Natural killer cell treated with Interleukin-12 subunit alpha and Interleukin-12 subunit beta and Interleukin-15 and Interleukin-18, amount 100 ng/mL, for 72 hours (primary cell): Measurements from ENCODE around the gene CBR3. TPM values are rescaled to one million over a fixed set of nuclear protein-coding genes. Genes with fewer than 3 reads are reported as not detected.

Experiments
- ATAC-seq, 2 donors: fragments of 150-1000 bp; cut with Tn5 transposase in 1 of 2; sonication (Bioruptor Pico), chemical (Tn5 transposase) in 1 of 2; 2 replicates each; pipeline ENCODE4 v1.10.0; 2021
- DNase-seq: peaks from one replicate; pipeline ENCODE4 v3.0.0; 2022; ENCODE audit warnings: low spot score
- H3K27ac Mint-ChIP-seq, 2 donors: 1 replicate in 1 of 2; 2 replicates in 1 of 2; pipeline ENCODE4 v1.8.0; 2022; ENCODE audit warnings: mixed read lengths in 2 of 2, mild to moderate bottlenecking in 1 of 2, moderate library complexity in 1 of 2
- H3K27me3 Mint-ChIP-seq, 2 donors: 1 replicate in 1 of 2; 2 replicates in 1 of 2; pipeline ENCODE4 v1.8.0; 2022; ENCODE audit warnings: mixed read lengths in 2 of 2
- H3K36me3 Mint-ChIP-seq: one replicate; pipeline ENCODE4 v1.8.0; 2022; ENCODE audit warnings: mixed read lengths
- H3K4me1 Mint-ChIP-seq, 2 donors: 1 replicate in 1 of 2; 2 replicates in 1 of 2; pipeline ENCODE4 v1.8.0; 2022; ENCODE audit warnings: low read depth in 2 of 2, mixed read lengths in 2 of 2, mild to moderate bottlenecking in 1 of 2
- H3K4me3 Mint-ChIP-seq: one replicate; pipeline ENCODE4 v1.8.0; 2022; ENCODE audit warnings: mixed read lengths
- H3K9me3 Mint-ChIP-seq: 2 replicates; pipeline ENCODE4 v1.8.0; 2022; ENCODE audit warnings: mixed read lengths
- total RNA-seq, 2 donors: library from RNA; stranded (reverse); gene quantifications; one replicate each; pipeline ENCODE4 v1.2.3, GENCODE V29; 2022

The CBR3 gene
- total RNA-seq, 2 donors from 2014 or later: 4.5 to 6.5 TPM

GRCh38 chr21:36149788-36150711 is 15.2 kb downstream of the CBR3 start:
- peak in 1 of 2 donors; percentile 58 for ATAC-seq
- H3K4me3 Mint-ChIP-seq: no peak overlapping the region
- peaks cover 7% of the 10 kb centered on the region in 2 donors for H3K4me1 Mint-ChIP-seq

GRCh38 chr21:36155603-36156338 is 20.9 kb downstream of the CBR3 start:
- Mint-ChIP-seq H3K36me3 (no peaks in the 10 kb centered on the region), H3K4me1 (peaks cover 10 to 15% of the 10 kb centered on the region in 2 donors), H3K4me3 (peak overlapping the region; percentile 78), H3K9me3 (no peaks in the 10 kb centered on the region), H3K27ac (no peak overlapping the region), H3K27me3 (no peaks in the 10 kb centered on the region)
- DNase-seq: no peak
- ATAC-seq: no peak

More at GRCh38 chr21:36149788-36150711, 15.2 kb downstream of the CBR3 start:
- Mint-ChIP-seq H3K27me3 (no peaks in the 10 kb centered on the region), H3K9me3 (no peaks in the 10 kb centered on the region), H3K36me3 (no peaks in the 10 kb centered on the region), H3K27ac (peak overlapping the region; percentile 22 to 73)
- no peak for DNase-seq

DNA sequence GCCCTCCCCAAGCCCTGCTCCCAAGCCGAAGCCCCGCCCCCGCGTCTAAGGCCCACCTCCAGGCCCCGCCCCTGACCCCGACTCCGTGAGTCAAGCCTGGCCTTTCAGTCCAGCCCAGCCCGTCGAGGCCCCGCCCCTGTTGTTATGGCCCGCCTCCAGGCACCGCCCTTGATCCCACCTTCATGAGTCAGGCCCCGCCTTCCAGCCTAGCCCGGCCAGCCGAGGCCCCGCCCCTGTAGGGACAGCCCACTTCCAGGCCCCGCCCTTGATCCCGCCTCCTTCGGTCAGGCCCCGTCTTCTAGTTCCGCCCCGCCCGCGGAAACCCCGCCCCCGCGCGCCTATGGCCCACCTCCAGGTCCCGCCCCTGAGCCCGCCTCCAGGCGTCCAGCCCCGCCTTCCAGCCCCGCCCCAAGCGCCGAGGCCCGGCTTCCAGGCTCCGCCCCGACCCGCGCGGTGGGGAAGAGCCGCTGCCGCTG is 21.5 kb downstream of the CBR3 start:
- H3K27ac Mint-ChIP-seq: no peak overlapping the region
- H3K9me3 Mint-ChIP-seq: no peaks in the 10 kb centered on the region
- H3K4me1 Mint-ChIP-seq: peaks cover 10 to 16% of the 10 kb centered on the region in 2 donors
- peak overlapping the region; percentile 78 for H3K4me3 Mint-ChIP-seq
- ATAC-seq (peak; percentile 96 to 97), DNase-seq (peak; percentile 99)
- no peaks in the 10 kb centered on the region for H3K36me3 Mint-ChIP-seq
- H3K27me3 Mint-ChIP-seq: no peaks in the 10 kb centered on the region

DNA sequence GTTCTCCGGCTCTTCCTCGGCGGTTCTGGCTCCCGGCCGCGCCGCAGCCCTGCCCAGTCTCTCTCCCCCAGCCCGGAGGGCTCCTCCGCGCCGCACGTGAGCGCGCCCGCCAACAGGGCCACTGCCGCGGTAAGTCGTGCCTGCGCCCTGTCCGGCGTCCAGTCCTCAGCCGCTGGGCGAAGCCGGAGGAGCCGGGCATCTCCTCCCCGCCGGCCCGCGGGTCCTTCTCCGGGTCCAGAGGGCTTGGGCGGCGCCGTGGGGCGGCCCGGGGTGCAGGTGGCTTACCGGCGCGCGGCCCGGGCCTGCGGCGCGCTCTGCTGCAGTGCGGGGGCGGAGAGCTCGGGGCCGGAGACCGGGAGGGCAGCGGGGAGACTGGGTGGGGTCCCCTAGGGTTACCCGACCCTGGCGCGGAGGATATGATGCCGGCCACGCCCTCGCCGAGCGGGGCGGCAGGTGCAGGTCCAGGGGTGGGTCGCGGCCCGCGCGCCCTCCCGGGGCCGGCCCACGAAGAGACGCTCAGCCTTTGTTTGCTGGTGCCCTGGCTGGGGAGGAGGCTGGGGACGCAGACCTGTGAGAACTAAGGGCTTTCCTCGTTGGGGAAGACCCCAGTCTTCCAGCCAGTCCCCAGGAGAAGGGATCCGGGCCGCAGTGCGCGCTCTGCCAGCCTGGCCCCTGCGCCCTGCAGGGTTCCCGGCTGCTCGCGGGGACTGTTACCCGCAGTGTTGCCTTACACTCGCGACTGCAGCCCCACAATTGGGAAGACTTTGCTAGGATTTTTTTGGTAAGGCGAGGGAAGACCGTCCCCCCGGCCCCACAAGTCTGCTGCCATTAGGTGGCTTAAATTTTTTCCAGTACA is 22.2 kb downstream of the CBR3 start, which contains the start of gene DOP1B:
DOP1B (plus strand) TSS at position 10 of the 856 bp plus-strand sequence. CDS start 7,910 bp downstream, outside the sequence.
- Mint-ChIP-seq H3K9me3 (no peaks in the 10 kb centered on the region), H3K4me1 (peaks cover 10 to 16% of the 10 kb centered on the region in 2 donors), H3K4me3 (peak within 1 kb of the TSS; percentile 78), H3K27ac (no peak within 1 kb of the TSS), H3K27me3 (no peaks in the 10 kb centered on the region), H3K36me3 (no peaks in the 10 kb centered on the region)
- ATAC-seq: peak; percentile 0 to 4
- DNase-seq: peak; percentile 72

GRCh38 chr21:36159356-36159921 is 24.6 kb downstream of the CBR3 start:
- no peak overlapping the region for H3K27ac Mint-ChIP-seq
- ATAC-seq: no peak
- H3K27me3 Mint-ChIP-seq: no peaks in the 10 kb centered on the region
- DNase-seq: no peak
- peaks cover 10 to 25% of the 10 kb centered on the region in 2 donors for H3K4me1 Mint-ChIP-seq
- H3K9me3 Mint-ChIP-seq: no peaks in the 10 kb centered on the region
- H3K4me3 Mint-ChIP-seq: peak overlapping the region; percentile 14
- no peaks in the 10 kb centered on the region for H3K36me3 Mint-ChIP-seq

- Mint-ChIP-seq H3K27me3 (no peaks in the 10 kb centered on the region), H3K36me3 (no peaks in the 10 kb centered on the region), H3K27ac (no peak overlapping the region), H3K9me3 (no peaks in the 10 kb centered on the region), H3K4me3 (no peak overlapping the region), H3K4me1 (peaks cover 10 to 23% of the 10 kb centered on the region in 2 donors)
- ATAC-seq (no peak), DNase-seq (no peak)
Measured at GRCh38 chr21:36160850-36161178, 25.9 kb downstream of the CBR3 start.

DNA sequence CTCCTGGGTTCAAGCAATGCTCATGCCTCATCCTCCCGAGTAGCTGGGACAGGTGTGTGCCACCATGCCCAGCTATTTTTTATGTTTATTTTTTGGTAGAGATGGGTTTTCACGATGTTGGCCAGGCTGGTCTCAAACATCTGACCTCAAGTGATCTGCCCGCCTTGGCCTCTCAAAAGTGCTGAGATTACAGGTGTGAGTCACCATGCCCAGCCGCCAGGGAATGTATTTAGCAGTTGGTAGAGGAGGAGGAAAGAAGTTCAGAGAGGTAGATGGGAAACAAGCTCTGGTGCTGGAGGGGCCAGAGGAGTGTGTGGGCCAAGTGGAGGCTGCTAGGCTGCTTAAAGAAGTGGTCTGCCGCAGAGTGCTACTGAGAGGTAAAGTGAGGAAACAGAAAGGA is 27.8 kb downstream of the CBR3 start:
- ATAC-seq: no peak
- no peak for DNase-seq
- Mint-ChIP-seq H3K27ac (no peak overlapping the region), H3K4me1 (peaks cover 10 to 25% of the 10 kb centered on the region in 2 donors), H3K36me3 (no peaks in the 10 kb centered on the region), H3K4me3 (no peak overlapping the region), H3K27me3 (no peaks in the 10 kb centered on the region), H3K9me3 (no peaks in the 10 kb centered on the region)

DNA sequence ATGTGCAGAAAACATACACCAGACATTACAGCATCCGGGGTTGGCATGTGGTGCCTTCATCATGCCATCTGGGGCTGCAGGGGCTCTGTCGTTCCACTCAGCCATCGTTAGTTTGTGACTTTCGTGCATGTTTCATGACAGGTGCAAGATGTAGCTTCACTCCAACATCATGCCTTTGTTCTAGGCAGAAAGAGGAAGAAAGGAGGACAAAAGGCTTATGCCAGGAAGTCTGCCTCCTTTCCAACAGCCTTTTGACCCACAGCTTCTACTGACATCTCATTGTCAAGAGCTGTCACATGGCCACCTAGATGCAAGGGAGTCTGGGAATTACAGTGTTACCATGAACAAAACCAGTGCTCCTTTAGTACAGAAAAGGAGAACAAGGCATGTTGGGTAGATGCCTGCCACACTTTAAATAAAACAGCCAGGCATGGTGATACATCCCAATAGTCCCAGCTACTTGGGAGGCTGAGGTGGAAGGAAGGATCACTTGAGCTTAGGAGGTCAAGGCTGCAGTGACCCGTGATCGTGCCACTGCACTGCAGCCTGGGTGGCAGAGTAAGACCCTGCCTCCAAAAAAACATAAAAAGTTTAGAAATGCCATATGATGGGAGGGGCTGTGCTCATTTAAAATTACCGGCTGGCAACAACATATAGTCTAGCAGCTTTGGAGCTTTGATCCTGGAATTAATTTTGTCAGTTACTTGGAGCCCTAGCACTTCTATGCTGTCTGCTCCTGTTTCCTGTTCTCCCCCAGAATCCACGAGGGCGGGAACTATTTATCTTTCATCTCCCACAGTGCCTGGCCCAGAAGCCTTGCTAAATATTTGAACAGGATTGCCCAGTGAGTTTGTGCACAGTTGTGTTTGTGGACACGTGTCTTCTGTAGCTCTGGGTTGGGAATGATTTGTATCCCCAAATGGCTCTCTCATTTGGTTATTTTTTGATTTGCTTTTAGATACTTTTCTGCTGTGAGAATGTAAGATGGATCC is 29.2 kb downstream of the CBR3 start:
- H3K36me3 Mint-ChIP-seq: no peaks in the 10 kb centered on the region
- H3K27ac Mint-ChIP-seq: no peak overlapping the region
- no peaks in the 10 kb centered on the region for H3K9me3 Mint-ChIP-seq
- DNase-seq (no peak), ATAC-seq (no peak)
- H3K4me1 Mint-ChIP-seq: peaks cover 6 to 18% of the 10 kb centered on the region in 2 donors
- no peak overlapping the region for H3K4me3 Mint-ChIP-seq
- H3K27me3 Mint-ChIP-seq: no peaks in the 10 kb centered on the region

DNA sequence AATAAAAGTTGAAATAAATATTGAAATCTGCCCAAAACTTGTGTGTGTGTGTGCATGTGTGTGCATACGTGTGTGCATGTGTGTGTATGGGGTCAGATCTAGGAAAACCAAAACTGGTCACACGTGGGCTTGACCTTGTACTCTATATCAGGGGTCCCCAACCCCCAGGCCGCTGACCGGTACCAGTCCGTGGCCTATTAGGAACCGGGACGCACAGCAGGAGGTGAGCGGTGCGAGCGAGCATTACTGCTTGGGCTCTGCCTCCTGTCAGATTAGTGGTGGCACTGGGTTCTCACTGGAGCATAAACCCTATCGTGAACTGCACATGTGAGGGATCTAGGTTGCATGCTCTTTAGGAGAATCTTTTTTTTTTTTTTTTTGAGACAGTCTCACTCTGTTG is 30.5 kb downstream of the CBR3 start:
- H3K27me3 Mint-ChIP-seq: no peaks in the 10 kb centered on the region
- no peaks in the 10 kb centered on the region for H3K9me3 Mint-ChIP-seq
- no peak overlapping the region for H3K27ac Mint-ChIP-seq
- H3K4me1 Mint-ChIP-seq: peaks cover 0 to 19% of the 10 kb centered on the region in 2 donors
- ATAC-seq: no peak
- H3K36me3 Mint-ChIP-seq: no peaks in the 10 kb centered on the region
- DNase-seq: no peak
- no peak overlapping the region for H3K4me3 Mint-ChIP-seq

GRCh38 chr21:36166705-36167104 is 31.8 kb downstream of the CBR3 start:
- H3K9me3 Mint-ChIP-seq: no peaks in the 10 kb centered on the region
- peaks cover 3 to 19% of the 10 kb centered on the region in 2 donors for H3K4me1 Mint-ChIP-seq
- no peaks in the 10 kb centered on the region for H3K36me3 Mint-ChIP-seq
- H3K4me3 Mint-ChIP-seq: no peak overlapping the region
- DNase-seq (no peak), ATAC-seq (no peak)
- H3K27ac Mint-ChIP-seq: no peak overlapping the region
- H3K27me3 Mint-ChIP-seq: no peaks in the 10 kb centered on the region

- no peaks in the 10 kb centered on the region for H3K9me3 Mint-ChIP-seq
- DNase-seq (no peak), ATAC-seq (no peak)
- H3K27ac Mint-ChIP-seq: no peak overlapping the region
- no peak overlapping the region for H3K4me3 Mint-ChIP-seq
- no peaks in the 10 kb centered on the region for H3K27me3 Mint-ChIP-seq
- no peaks in the 10 kb centered on the region for H3K36me3 Mint-ChIP-seq
- H3K4me1 Mint-ChIP-seq: peaks cover 5 to 22% of the 10 kb centered on the region in 2 donors
Measured at GRCh38 chr21:36167541-36167940, 32.7 kb downstream of the CBR3 start.

GRCh38 chr21:36169470-36170128 is 34.7 kb downstream of the CBR3 start:
- Mint-ChIP-seq H3K36me3 (no peaks in the 10 kb centered on the region), H3K27me3 (no peaks in the 10 kb centered on the region), H3K4me1 (peaks cover 10 to 16% of the 10 kb centered on the region in 2 donors), H3K9me3 (no peaks in the 10 kb centered on the region), H3K27ac (no peak overlapping the region), H3K4me3 (no peak overlapping the region)
- ATAC-seq: no peak
- no peak for DNase-seq
